ENCODE data around the gene SLC11A1.
A peak's percentile ranks its signal among the peaks of the same experiment; 100 is the strongest.

SLC11A1 gene

GRCh38 chr2:218386505-218387368 is 4.7 kb downstream of the SLC11A1 start:
- no peak overlapping the region for H3K4me3 ChIP-seq (ENCODE audit: severe bottlenecking)
- H3K27ac ChIP-seq (ENCODE audit: poor library complexity, severe bottlenecking) = no peak overlapping the region
- no peak for ATAC-seq (ENCODE audit: low read depth)
- no peaks in the 10 kb centered on the region for H3K27me3 ChIP-seq (ENCODE audit: insufficient read depth, poor library complexity, severe bottlenecking)
- TF ChIP-seq CTCF (IDR thresholded peaks at IDR 0.05; ENCODE audit: poor library complexity, severe bottlenecking) = no peak
- DNase-seq (ENCODE audit: low spot score) = no peak
- no peaks in the 10 kb centered on the region for H3K9me3 ChIP-seq (ENCODE audit: severe bottlenecking)
- H3K36me3 ChIP-seq (ENCODE audit: low read depth) = no peaks in the 10 kb centered on the region
- H3K4me1 ChIP-seq (ENCODE audit: insufficient read depth, poor library complexity, severe bottlenecking) = peaks cover 14% of the 10 kb centered on the region

- ATAC-seq (ENCODE audit: low read depth) (peak; percentile 57), DNase-seq (ENCODE audit: low spot score) (no peak)
- Histone ChIP-seq H3K27ac (ENCODE audit: poor library complexity, severe bottlenecking) (no peak overlapping the region), H3K4me3 (ENCODE audit: severe bottlenecking) (no peak overlapping the region), H3K9me3 (ENCODE audit: severe bottlenecking) (no peaks in the 10 kb centered on the region), H3K4me1 (ENCODE audit: insufficient read depth, poor library complexity, severe bottlenecking) (peaks cover 14% of the 10 kb centered on the region), H3K27me3 (ENCODE audit: insufficient read depth, poor library complexity, severe bottlenecking) (no peaks in the 10 kb centered on the region), H3K36me3 (ENCODE audit: low read depth) (no peaks in the 10 kb centered on the region)
- TF ChIP-seq CTCF (IDR thresholded peaks at IDR 0.05; ENCODE audit: poor library complexity, severe bottlenecking) = no peak
These were observed 5.5 kb downstream of the SLC11A1 start for GRCh38 chr2:218387369-218388194.

GRCh38 chr2:218389333-218390150 is 7.5 kb downstream of the SLC11A1 start:
- H3K9me3 ChIP-seq (ENCODE audit: severe bottlenecking) = no peaks in the 10 kb centered on the region
- H3K4me1 ChIP-seq (ENCODE audit: insufficient read depth, poor library complexity, severe bottlenecking) = peaks cover 3% of the 10 kb centered on the region
- no peaks in the 10 kb centered on the region for H3K27me3 ChIP-seq (ENCODE audit: insufficient read depth, poor library complexity, severe bottlenecking)
- DNase-seq (ENCODE audit: low spot score) (no peak), ATAC-seq (ENCODE audit: low read depth) (no peak)
- no peak overlapping the region for H3K4me3 ChIP-seq (ENCODE audit: severe bottlenecking)
- H3K36me3 ChIP-seq (ENCODE audit: low read depth) = no peaks in the 10 kb centered on the region
- H3K27ac ChIP-seq (ENCODE audit: poor library complexity, severe bottlenecking) = no peak overlapping the region
- no peak for TF ChIP-seq CTCF (IDR thresholded peaks at IDR 0.05; ENCODE audit: poor library complexity, severe bottlenecking)

GRCh38 chr2:218391202-218391601 is 9.1 kb downstream of the SLC11A1 start:
- H3K9me3 ChIP-seq (ENCODE audit: severe bottlenecking) = no peaks in the 10 kb centered on the region
- DNase-seq (ENCODE audit: low spot score) (no peak), ATAC-seq (ENCODE audit: low read depth) (no peak)
- H3K36me3 ChIP-seq (ENCODE audit: low read depth) = no peaks in the 10 kb centered on the region
- H3K4me3 ChIP-seq (ENCODE audit: severe bottlenecking) = no peak overlapping the region
- no peak for TF ChIP-seq CTCF (IDR thresholded peaks at IDR 0.05; ENCODE audit: poor library complexity, severe bottlenecking)
- H3K27me3 ChIP-seq (ENCODE audit: insufficient read depth, poor library complexity, severe bottlenecking) = no peaks in the 10 kb centered on the region
- H3K4me1 ChIP-seq (ENCODE audit: insufficient read depth, poor library complexity, severe bottlenecking) = peaks cover 3% of the 10 kb centered on the region
- H3K27ac ChIP-seq (ENCODE audit: poor library complexity, severe bottlenecking) = no peak overlapping the region
